WI38 (cell line): ENCODE results near the gene ARHGEF7.

Source experiments
- H3K4me3 ChIP-seq: 2 replicates; pipeline ENCODE4 v1.5.1; 2011; ENCODE audit warnings: low read depth, mild to moderate bottlenecking, control low read depth, low read length
- CTCF ChIP-seq: IDR thresholded peaks from 2 replicates; pipeline ENCODE4 v1.5.1; 2012; ENCODE audit warnings: low read depth, mild to moderate bottlenecking, control low read depth, low read length

ARHGEF7 gene

GRCh38 chr13:111119966-111120365 is 4.9 kb downstream of the ARHGEF7 start:
- no peak overlapping the region for H3K4me3 ChIP-seq
- TF ChIP-seq CTCF: no peak

- TF ChIP-seq CTCF: no peak
Observed at GRCh38 chr13:111120422-111120821, 5.3 kb downstream of the ARHGEF7 start.

GRCh38 chr13:111120913-111121312 is 5.8 kb downstream of the ARHGEF7 start:
- no peak for TF ChIP-seq CTCF
- no peak overlapping the region for H3K4me3 ChIP-seq

More at GRCh38 chr13:111120422-111120821, 5.3 kb downstream of the ARHGEF7 start:
- no peak overlapping the region for H3K4me3 ChIP-seq

GRCh38 chr13:111121506-111121905 is 6.4 kb downstream of the ARHGEF7 start:
- no peak for TF ChIP-seq CTCF
- H3K4me3 ChIP-seq: no peak overlapping the region

- H3K4me3 ChIP-seq: no peak overlapping the region
- no peak for TF ChIP-seq CTCF
Observed at GRCh38 chr13:111122056-111122455, 6.9 kb downstream of the ARHGEF7 start.

- no peak overlapping the region for H3K4me3 ChIP-seq
- TF ChIP-seq CTCF: no peak
Observed at GRCh38 chr13:111122631-111123030, 7.5 kb downstream of the ARHGEF7 start.

GRCh38 chr13:111123221-111123620 is 8.1 kb downstream of the ARHGEF7 start:
- H3K4me3 ChIP-seq: no peak overlapping the region
- TF ChIP-seq CTCF: no peak
